ENCODE results near the gene SUN2. TPM values are rescaled to one million over a fixed set of nuclear protein-coding genes. Genes with fewer than 3 reads are reported as not detected.

SUN2 gene
- total and polyA plus RNA-seq, 9 of the 15 experiments (the other 6 are each of a cell fraction or from before 2014, with no cell fraction given): 0.11 to 42.6 (median 16.7) TPM

DNA sequence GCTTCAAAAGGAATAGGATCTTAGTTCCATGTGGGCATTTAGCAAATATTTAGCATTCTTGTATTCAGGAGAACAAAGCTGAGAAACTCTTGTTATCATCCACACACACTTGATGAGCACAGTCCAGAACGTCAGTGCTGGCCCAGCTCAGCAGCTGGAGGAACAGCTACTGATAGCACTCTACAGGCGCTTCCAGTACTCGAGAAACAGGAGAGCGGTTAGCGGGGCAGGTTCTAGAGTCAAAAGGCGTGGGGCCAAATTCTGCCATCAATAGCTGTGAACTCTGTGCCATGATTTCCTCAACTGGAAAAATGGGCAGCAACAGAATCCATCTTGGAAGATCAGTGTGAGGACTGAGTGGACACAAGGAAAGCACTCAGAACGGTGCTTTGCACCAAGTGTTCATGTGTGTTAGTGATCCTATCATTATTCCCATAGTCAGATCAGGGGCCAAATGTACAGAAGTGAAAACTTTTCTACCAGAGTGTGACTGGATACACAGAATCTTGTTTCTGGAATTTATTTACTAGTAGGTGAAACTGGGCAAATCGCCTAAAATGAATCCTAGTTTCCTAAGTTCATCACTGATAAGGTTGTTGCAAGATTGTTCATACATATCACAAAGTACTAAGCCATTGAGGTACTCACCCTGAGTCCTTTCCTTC lies 58.2 kb downstream of the SUN2 start (continued):
- TF ChIP-seq, protein P1, sequence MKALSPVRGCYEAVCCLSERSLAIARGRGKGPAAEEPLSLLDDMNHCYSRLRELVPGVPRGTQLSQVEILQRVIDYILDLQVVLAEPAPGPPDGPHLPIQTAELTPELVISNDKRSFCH (CRISPR knock-in tag; IDR thresholded peaks at IDR 0.05): no peak
- TF ChIP-seq, protein P1 (tag; IDR thresholded peaks at IDR 0.05): no peak
- no peak for TF ChIP-seq PML (IDR thresholded peaks at IDR 0.05; ENCODE audit: low read length)
- no peak for TF ChIP-seq JUNB (CRISPR knock-in tag; conservative IDR thresholded peaks at IDR 0.05)
- TF ChIP-seq PHB (CRISPR knock-in tag; IDR thresholded peaks at IDR 0.05): no peak
- TF ChIP-seq ARID1B (IDR thresholded peaks at IDR 0.05): 0 out of 2 replicates have a peak, but pooled peaks have one; percentile 22
- TF ChIP-seq ZFP36 (IDR thresholded peaks at IDR 0.05; ENCODE audit: low read depth, low read length, partially characterized antibody): no peak
- peak; percentile 39 for TF ChIP-seq RBBP5 (IDR thresholded peaks at IDR 0.05; ENCODE audit: borderline replicate concordance, insufficient read depth, low read length, poor library complexity, severe bottlenecking)
- TF ChIP-seq, protein P2, sequence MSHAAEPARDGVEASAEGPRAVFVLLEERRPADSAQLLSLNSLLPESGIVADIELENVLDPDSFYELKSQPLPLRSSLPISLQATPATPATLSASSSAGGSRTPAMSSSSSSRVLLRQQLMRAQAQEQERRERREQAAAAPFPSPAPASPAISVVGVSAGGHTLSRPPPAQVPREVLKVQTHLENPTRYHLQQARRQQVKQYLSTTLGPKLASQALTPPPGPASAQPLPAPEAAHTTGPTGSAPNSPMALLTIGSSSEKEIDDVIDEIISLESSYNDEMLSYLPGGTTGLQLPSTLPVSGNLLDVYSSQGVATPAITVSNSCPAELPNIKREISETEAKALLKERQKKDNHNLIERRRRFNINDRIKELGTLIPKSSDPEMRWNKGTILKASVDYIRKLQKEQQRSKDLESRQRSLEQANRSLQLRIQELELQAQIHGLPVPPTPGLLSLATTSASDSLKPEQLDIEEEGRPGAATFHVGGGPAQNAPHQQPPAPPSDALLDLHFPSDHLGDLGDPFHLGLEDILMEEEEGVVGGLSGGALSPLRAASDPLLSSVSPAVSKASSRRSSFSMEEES (CRISPR knock-in tag; IDR thresholded peaks at IDR 0.05): no peak
- TF ChIP-seq, protein P3, sequence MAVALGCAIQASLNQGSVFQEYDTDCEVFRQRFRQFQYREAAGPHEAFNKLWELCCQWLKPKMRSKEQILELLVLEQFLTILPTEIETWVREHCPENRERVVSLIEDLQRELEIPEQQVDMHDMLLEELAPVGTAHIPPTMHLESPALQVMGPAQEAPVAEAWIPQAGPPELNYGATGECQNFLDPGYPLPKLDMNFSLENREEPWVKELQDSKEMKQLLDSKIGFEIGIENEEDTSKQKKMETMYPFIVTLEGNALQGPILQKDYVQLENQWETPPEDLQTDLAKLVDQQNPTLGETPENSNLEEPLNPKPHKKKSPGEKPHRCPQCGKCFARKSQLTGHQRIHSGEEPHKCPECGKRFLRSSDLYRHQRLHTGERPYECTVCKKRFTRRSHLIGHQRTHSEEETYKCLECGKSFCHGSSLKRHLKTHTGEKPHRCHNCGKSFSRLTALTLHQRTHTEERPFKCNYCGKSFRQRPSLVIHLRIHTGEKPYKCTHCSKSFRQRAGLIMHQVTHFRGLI (CRISPR knock-in tag; IDR thresholded peaks at IDR 0.05): no peak
- TF ChIP-seq, protein P4, sequence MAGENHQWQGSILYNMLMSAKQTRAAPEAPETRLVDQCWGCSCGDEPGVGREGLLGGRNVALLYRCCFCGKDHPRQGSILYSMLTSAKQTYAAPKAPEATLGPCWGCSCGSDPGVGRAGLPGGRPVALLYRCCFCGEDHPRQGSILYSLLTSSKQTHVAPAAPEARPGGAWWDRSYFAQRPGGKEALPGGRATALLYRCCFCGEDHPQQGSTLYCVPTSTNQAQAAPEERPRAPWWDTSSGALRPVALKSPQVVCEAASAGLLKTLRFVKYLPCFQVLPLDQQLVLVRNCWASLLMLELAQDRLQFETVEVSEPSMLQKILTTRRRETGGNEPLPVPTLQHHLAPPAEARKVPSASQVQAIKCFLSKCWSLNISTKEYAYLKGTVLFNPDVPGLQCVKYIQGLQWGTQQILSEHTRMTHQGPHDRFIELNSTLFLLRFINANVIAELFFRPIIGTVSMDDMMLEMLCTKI (IDR thresholded peaks at IDR 0.05; ENCODE audit: partially characterized antibody): no peak
- TF ChIP-seq PTRF (tag; IDR thresholded peaks at IDR 0.05): no peak
- TF ChIP-seq ZBTB7A (IDR thresholded peaks at IDR 0.05; ENCODE audit: borderline replicate concordance, control insufficient read depth, low read depth, low read length): no peak
- TF ChIP-seq KDM4B (IDR thresholded peaks at IDR 0.05; ENCODE audit: borderline replicate concordance in 2 of 2, low read depth in 1 of 2): no peak
- TF ChIP-seq ZNF316 (IDR thresholded peaks at IDR 0.05): no peak
- TF ChIP-seq, protein P5, sequence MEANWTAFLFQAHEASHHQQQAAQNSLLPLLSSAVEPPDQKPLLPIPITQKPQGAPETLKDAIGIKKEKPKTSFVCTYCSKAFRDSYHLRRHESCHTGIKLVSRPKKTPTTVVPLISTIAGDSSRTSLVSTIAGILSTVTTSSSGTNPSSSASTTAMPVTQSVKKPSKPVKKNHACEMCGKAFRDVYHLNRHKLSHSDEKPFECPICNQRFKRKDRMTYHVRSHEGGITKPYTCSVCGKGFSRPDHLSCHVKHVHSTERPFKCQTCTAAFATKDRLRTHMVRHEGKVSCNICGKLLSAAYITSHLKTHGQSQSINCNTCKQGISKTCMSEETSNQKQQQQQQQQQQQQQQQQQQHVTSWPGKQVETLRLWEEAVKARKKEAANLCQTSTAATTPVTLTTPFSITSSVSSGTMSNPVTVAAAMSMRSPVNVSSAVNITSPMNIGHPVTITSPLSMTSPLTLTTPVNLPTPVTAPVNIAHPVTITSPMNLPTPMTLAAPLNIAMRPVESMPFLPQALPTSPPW (CRISPR knock-in tag; IDR thresholded peaks at IDR 0.05): no peak
- TF ChIP-seq DIDO1 (tag; IDR thresholded peaks at IDR 0.05; ENCODE audit: low read depth): no peak
- TF ChIP-seq IFI16 (CRISPR knock-in tag; IDR thresholded peaks at IDR 0.05): no peak
- no peak for TF ChIP-seq CBFB (CRISPR knock-in tag; IDR thresholded peaks at IDR 0.05)
- no peak for TF ChIP-seq NR2F6 (CRISPR knock-in tag; IDR thresholded peaks at IDR 0.05)
- no peak for TF ChIP-seq RBM14 (IDR thresholded peaks at IDR 0.05; ENCODE audit: borderline replicate concordance, insufficient read depth, low read depth, low read length)
- no peak for TF ChIP-seq YBX1 (IDR thresholded peaks at IDR 0.05)
- TF ChIP-seq MCM5 (IDR thresholded peaks at IDR 0.05; ENCODE audit: low read depth): no peak
